DOHH2 (cell line): Measurements from ENCODE around the gene PGPEP1.

Source experiments
- EZH2phosphoT487 ChIP-seq: fragments of 200-600 bp; sonication (generic); IDR thresholded peaks from 2 replicates; pipeline ENCODE4 v1.6.1; 2017; ENCODE audit warnings: borderline replicate concordance, mild to moderate bottlenecking, antibody characterized with exemption, low read length, moderate library complexity, mixed read lengths
- TF ChIP-seq, protein P1 (sequence below): fragments of 200-600 bp; sonication (generic); IDR thresholded peaks from one replicate; pipeline ENCODE4 v1.5.1; 2014; ENCODE audit warnings: antibody characterized with exemption, mild to moderate bottlenecking, low read depth, low read length; ENCODE audit not compliant: poor library complexity, severe bottlenecking

DNA sequence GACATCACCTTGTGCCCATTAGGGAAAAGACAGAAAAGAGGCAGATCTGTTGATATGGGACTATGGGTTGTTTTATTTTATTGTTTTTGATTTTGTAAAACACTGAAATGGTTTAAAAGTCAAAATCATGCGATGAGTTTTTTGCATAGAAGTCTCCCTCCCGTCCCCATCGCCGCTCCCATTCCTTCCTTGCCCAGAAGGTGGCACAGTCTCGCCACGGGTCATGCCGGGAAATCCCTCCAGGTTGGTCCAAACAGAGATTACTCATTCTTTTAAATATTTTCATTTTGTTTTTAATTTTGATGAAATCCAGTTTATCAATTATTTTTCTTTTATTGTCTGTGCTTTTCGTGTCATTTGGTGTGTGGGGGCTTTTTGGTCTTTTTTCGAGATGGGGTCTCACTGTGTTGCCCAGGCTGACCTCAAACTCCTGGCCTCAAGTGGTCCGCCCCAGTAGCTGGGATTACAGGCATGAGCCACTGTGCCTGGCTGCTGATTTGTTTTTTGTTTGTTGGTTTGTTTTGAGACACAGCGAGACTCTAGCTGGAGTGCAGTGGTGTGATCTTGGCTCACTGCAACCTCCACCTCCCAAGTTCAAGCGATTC, 9.2 kb downstream of the PGPEP1 start:
- TF ChIP-seq, protein P1, sequence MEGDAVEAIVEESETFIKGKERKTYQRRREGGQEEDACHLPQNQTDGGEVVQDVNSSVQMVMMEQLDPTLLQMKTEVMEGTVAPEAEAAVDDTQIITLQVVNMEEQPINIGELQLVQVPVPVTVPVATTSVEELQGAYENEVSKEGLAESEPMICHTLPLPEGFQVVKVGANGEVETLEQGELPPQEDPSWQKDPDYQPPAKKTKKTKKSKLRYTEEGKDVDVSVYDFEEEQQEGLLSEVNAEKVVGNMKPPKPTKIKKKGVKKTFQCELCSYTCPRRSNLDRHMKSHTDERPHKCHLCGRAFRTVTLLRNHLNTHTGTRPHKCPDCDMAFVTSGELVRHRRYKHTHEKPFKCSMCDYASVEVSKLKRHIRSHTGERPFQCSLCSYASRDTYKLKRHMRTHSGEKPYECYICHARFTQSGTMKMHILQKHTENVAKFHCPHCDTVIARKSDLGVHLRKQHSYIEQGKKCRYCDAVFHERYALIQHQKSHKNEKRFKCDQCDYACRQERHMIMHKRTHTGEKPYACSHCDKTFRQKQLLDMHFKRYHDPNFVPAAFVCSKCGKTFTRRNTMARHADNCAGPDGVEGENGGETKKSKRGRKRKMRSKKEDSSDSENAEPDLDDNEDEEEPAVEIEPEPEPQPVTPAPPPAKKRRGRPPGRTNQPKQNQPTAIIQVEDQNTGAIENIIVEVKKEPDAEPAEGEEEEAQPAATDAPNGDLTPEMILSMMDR = peak; percentile 51
- TF ChIP-seq EZH2phosphoT487 = no peak
